SU-DHL-6 (cell line): ENCODE measurements around the gene KMT2E.

ENCODE experiments used
- H2AFZ ChIP-seq: fragments of 200-600 bp; sonication (generic); 2 replicates; pipeline ENCODE4 v1.6.1; 2014; ENCODE audit warnings: low read depth, mild to moderate bottlenecking, moderate library complexity, mixed read lengths, antibody characterized with exemption, low read length; ENCODE audit not compliant: severe bottlenecking
- H3F3A ChIP-seq: fragments of 200-600 bp; shearing (Covaris generic); 2 replicates; pipeline ENCODE4 v1.6.0; 2016; ENCODE audit warnings: antibody characterized with exemption, mild to moderate bottlenecking; ENCODE audit not compliant: insufficient read depth
- H3K27ac ChIP-seq: fragments of 200-600 bp; sonication (generic); 2 replicates; pipeline ENCODE4 v1.5.1; 2016; ENCODE audit warnings: low read depth, mild to moderate bottlenecking, low read length, moderate library complexity, mixed read lengths
- H3K27me3 ChIP-seq: fragments of 200-600 bp; sonication (generic), shearing (Covaris generic); 2 replicates; pipeline ENCODE4 v1.6.0; 2014; ENCODE audit warnings: mild to moderate bottlenecking, low read length
- H3K36me3 ChIP-seq: fragments of 200-600 bp; sonication (generic); 2 replicates; pipeline ENCODE4 v1.6.1; 2014; ENCODE audit warnings: mild to moderate bottlenecking, low read length, mixed read lengths
- H3K4me2 ChIP-seq: fragments of 300-600, 200-600 bp; shearing (Covaris generic), sonication (generic); 2 replicates; pipeline ENCODE4 v1.6.0; 2014; ENCODE audit warnings: low read length, low read depth, mild to moderate bottlenecking; ENCODE audit not compliant: poor library complexity, severe bottlenecking
- H3K4me3 ChIP-seq: fragments of 200-600 bp; sonication (generic); 2 replicates; pipeline ENCODE4 v1.5.1; 2014; ENCODE audit warnings: antibody characterized with exemption, low read length, mild to moderate bottlenecking, mixed read lengths; ENCODE audit not compliant: insufficient read depth, poor library complexity, severe bottlenecking
- H3K79me2 ChIP-seq: fragments of 200-600 bp; sonication (generic); 2 replicates; pipeline ENCODE4 v1.6.1; 2014; ENCODE audit warnings: mild to moderate bottlenecking, low read length, moderate library complexity; ENCODE audit not compliant: insufficient read depth
- H3K9ac ChIP-seq: fragments of 200-600 bp; sonication (generic); 2 replicates; pipeline ENCODE4 v1.7.0; 2014; ENCODE audit warnings: mild to moderate bottlenecking, low read length
- H3K9me2 ChIP-seq: fragments of 200-600 bp; sonication (generic); replicated peaks from 2 replicates; pipeline ENCODE4 v1.6.1; 2014; ENCODE audit warnings: low read length; ENCODE audit not compliant: insufficient read depth
- H3K9me3 ChIP-seq: fragments of 200-600 bp; sonication (generic); 2 replicates; pipeline ENCODE4 v1.6.1; 2014; ENCODE audit warnings: low read length, mixed read lengths; ENCODE audit not compliant: insufficient read depth
- H4K20me1 ChIP-seq: fragments of 200-600 bp; sonication (generic); 2 replicates; pipeline ENCODE4 v1.6.1; 2014; ENCODE audit warnings: low read depth, mild to moderate bottlenecking, antibody characterized with exemption, low read length, moderate library complexity, mixed read lengths
- EZH2phosphoT487 ChIP-seq: fragments of 200-600 bp; sonication (generic), shearing (Covaris generic); conservative IDR thresholded peaks from 2 replicates; pipeline ENCODE4 v1.6.1; 2018; ENCODE audit warnings: mild to moderate bottlenecking, antibody characterized with exemption, low read length, moderate library complexity, mixed read lengths
- TF ChIP-seq, protein P1 (sequence below): fragments of 200-600 bp; sonication (generic); IDR thresholded peaks from one replicate; pipeline ENCODE4 v1.5.1; 2017; ENCODE audit warnings: antibody characterized with exemption, mild to moderate bottlenecking, low read length, moderate library complexity; ENCODE audit not compliant: insufficient read depth, poor library complexity, severe bottlenecking

Gene KMT2E

DNA sequence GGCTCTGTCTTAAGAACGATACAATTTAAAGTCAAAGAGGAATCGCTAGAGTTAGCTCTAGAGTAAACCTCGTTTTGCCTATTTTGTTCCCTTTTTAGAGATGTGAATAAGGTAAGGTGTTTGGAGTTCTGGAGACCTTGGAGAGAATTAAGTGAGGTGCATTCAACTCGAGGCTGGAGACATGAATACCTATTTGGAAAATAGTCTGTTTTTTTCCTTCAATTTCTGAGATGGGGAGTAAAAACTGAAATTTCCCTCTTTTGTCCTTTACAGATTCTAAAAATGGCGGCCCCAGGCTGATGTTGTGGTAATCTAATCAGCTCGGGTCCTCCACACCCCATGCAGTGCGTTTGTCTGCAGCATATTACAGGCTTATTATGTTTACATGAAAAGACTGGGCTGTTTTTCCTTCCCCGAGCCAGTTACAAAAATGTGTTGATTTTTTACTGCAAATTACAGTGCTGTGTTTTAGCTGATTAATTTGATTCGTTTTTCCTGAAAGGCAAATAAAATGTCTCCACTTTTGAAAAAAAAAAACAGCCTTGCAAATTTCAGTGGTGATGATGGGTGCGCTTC is 1.5 kb downstream of the KMT2E start:
- H3K4me3 ChIP-seq, result peak overlapping the region; percentile 91
- no peaks in the 10 kb centered on the region for H3K27me3 ChIP-seq
- H3K9ac ChIP-seq, result peak overlapping the region; percentile 97
- peak overlapping the region; percentile 71 for H3K4me2 ChIP-seq
- H3K9me2 ChIP-seq, result no peaks in the 10 kb centered on the region
- H3K27ac ChIP-seq, result peak overlapping the region; percentile 96
- no peak for TF ChIP-seq EZH2phosphoT487
- TF ChIP-seq, protein P1, sequence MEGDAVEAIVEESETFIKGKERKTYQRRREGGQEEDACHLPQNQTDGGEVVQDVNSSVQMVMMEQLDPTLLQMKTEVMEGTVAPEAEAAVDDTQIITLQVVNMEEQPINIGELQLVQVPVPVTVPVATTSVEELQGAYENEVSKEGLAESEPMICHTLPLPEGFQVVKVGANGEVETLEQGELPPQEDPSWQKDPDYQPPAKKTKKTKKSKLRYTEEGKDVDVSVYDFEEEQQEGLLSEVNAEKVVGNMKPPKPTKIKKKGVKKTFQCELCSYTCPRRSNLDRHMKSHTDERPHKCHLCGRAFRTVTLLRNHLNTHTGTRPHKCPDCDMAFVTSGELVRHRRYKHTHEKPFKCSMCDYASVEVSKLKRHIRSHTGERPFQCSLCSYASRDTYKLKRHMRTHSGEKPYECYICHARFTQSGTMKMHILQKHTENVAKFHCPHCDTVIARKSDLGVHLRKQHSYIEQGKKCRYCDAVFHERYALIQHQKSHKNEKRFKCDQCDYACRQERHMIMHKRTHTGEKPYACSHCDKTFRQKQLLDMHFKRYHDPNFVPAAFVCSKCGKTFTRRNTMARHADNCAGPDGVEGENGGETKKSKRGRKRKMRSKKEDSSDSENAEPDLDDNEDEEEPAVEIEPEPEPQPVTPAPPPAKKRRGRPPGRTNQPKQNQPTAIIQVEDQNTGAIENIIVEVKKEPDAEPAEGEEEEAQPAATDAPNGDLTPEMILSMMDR, result no peak
- peaks cover 65% of the 10 kb centered on the region for H3K79me2 ChIP-seq
- H3K9me3 ChIP-seq, result no peaks in the 10 kb centered on the region
- H3F3A ChIP-seq, result peaks cover 34% of the 10 kb centered on the region
- peaks cover 5% of the 10 kb centered on the region; the same call in 1 of the 2 replicates for H3K36me3 ChIP-seq
- H2AFZ ChIP-seq, result no peak overlapping the region
- peaks cover 31% of the 10 kb centered on the region for H4K20me1 ChIP-seq

DNA sequence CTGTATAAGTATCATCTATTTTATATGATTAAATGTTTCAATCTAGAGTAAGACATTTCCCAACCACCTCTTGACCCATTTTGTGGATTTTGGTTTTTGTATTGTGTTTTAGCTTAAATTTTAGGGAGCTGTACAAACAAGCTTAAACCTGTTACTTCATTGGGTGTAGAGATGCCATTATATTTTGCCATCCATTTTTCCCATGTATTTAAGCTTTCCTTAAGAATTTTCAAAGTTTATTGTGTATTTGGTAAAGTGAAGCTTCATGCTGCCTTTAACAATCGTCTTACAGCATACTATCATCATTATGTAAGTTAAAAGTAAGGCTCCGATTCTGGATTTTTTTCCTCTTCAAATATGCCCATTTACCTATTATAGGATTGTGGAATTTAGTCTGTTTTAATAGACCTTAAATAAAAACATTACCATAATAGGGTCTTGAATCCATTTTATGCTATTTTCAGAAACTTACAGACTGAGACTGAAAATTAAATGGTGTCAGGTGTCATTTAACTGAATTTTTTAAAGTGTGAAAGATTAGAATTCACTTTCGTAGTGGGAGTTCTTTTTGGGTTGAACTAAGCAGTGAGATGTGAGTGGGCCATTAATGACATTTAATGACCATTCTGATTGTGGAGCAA is 2.2 kb downstream of the KMT2E start:
- Histone ChIP-seq H3K27ac (peak overlapping the region; percentile 96), H3F3A (peaks cover 35% of the 10 kb centered on the region), H3K9me3 (no peaks in the 10 kb centered on the region), H3K4me2 (peak overlapping the region; percentile 71), H3K9me2 (no peaks in the 10 kb centered on the region), H3K79me2 (peaks cover 72% of the 10 kb centered on the region), H3K4me3 (peak overlapping the region; percentile 91), H3K9ac (peak overlapping the region; percentile 97), H3K27me3 (no peaks in the 10 kb centered on the region), H4K20me1 (peaks cover 38% of the 10 kb centered on the region), H2AFZ (no peak overlapping the region), H3K36me3 (peaks cover 5% of the 10 kb centered on the region; the same call in 1 of the 2 replicates)
- no peak for TF ChIP-seq EZH2phosphoT487
- TF ChIP-seq, protein P1, result no peak

DNA sequence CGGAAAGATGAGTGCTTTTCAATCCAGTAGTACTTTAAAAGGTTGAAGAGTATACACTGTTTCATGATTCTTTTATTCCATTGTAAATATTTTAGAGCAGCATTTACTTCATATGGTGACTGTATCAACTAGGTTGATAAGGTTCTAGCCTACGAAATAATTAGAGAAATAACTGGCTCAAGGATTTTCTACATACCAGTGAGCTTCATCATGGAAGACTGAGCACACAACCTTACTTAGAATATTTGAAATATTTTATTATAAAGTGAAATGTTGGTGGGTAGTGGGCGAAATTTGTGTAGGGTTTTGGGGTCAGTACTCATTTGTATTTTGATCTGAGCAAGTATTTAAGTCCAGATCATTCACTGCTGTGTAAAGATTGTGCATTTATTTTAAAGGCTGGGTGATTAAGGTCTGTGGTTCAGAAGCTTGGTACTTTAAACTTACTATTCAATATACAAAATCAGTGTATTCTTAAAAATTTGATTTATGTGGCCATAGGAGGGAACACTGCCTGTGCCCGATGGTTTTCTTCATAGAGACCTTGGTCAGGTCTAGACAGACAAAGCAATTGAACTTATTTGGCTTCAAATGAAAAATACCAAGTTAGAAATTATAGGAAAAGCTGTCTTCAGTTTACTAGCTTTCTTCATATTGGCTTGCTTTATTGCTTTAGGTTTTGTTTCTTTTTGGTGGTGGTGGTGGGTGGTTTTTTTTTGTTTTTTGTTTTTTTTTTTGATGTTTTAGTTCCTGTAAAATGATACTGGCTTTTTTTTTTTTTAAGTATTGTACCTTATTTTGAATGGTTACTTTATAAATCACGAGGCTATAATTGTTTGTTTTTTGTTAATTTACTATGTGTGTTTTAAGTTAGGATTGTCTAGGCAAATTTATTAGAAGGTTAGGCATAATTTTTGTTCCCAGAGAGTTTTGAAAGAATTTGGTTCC is 3.0 kb downstream of the KMT2E start:
- TF ChIP-seq EZH2phosphoT487, result no peak
- TF ChIP-seq, protein P1, result no peak
- Histone ChIP-seq H3K4me2 (peak overlapping the region; percentile 71), H3F3A (peaks cover 35% of the 10 kb centered on the region), H4K20me1 (peaks cover 46% of the 10 kb centered on the region), H3K9me2 (no peaks in the 10 kb centered on the region), H3K79me2 (peaks cover 80% of the 10 kb centered on the region), H3K9me3 (no peaks in the 10 kb centered on the region), H3K27ac (peak overlapping the region; percentile 96), H3K27me3 (no peaks in the 10 kb centered on the region), H3K4me3 (peak overlapping the region; percentile 91), H2AFZ (no peak overlapping the region), H3K36me3 (peaks cover 5% of the 10 kb centered on the region; the same call in 1 of the 2 replicates), H3K9ac (peak overlapping the region; percentile 97)
